Neural cell (in vitro differentiated cells): ENCODE results near the gene DNAL1. TPM values are rescaled to one million over a fixed set of nuclear protein-coding genes. Genes with fewer than 3 reads are reported as not detected.

Experiments
- H2AFZ ChIP-seq: fragments of 200-600, 300-800 bp; sonication (generic), shearing (Covaris generic); 2 replicates; pipeline ENCODE4 v1.6.0; 2014; ENCODE audit warnings: low read depth, mild to moderate bottlenecking, antibody characterized with exemption, low read length, moderate library complexity
- H3F3A ChIP-seq: fragments of 200-600 bp; shearing (Covaris generic); 2 replicates; pipeline ENCODE4 v1.6.1; 2016; ENCODE audit warnings: mild to moderate bottlenecking, moderate library complexity, mixed read lengths, antibody characterized with exemption, low read length; ENCODE audit not compliant: insufficient read depth, poor library complexity, severe bottlenecking
- H3K27ac ChIP-seq: fragments of 200-600, 300-800 bp; sonication (generic), shearing (Covaris generic); 2 replicates; pipeline ENCODE4 v1.5.1; 2014; ENCODE audit warnings: mild to moderate bottlenecking, low read length, moderate library complexity
- H3K27me3 ChIP-seq: fragments of 300-800, 200-600 bp; sonication (generic), shearing (Covaris generic); 2 replicates; pipeline ENCODE4 v1.6.0; 2014; ENCODE audit warnings: mild to moderate bottlenecking, low read depth, low read length, moderate library complexity; ENCODE audit not compliant: insufficient read depth
- H3K36me3 ChIP-seq: fragments of 300-800, 200-600 bp; sonication (generic), shearing (Covaris generic); 2 replicates; pipeline ENCODE4 v1.5.1; 2014; ENCODE audit warnings: mild to moderate bottlenecking, antibody characterized with exemption, low read length, moderate library complexity; ENCODE audit not compliant: insufficient read depth
- H3K4me2 ChIP-seq: fragments of 300-800, 200-600 bp; sonication (generic), shearing (Covaris generic); 2 replicates; pipeline ENCODE4 v1.6.0; 2014; ENCODE audit warnings: mild to moderate bottlenecking, low read length
- H3K4me3 ChIP-seq: fragments of 300-800, 200-600 bp; sonication (generic), shearing (Covaris generic); 2 replicates; pipeline ENCODE4 v1.5.1; 2014; ENCODE audit warnings: mild to moderate bottlenecking, low read length, moderate library complexity
- H3K79me2 ChIP-seq: fragments of 200-600 bp; shearing (Covaris generic); replicated peaks from 2 replicates; pipeline ENCODE4 v1.6.0; 2014; ENCODE audit warnings: mild to moderate bottlenecking, low read length, moderate library complexity; ENCODE audit not compliant: insufficient read depth
- H3K9ac ChIP-seq: fragments of 300-800, 200-600 bp; sonication (generic), shearing (Covaris generic); 2 replicates; pipeline ENCODE4 v1.6.1; 2016; ENCODE audit warnings: mild to moderate bottlenecking, low read length, mixed read lengths
- H3K9me2 ChIP-seq: fragments of 200-600 bp; shearing (Covaris generic); 2 replicates; pipeline ENCODE4 v1.6.1; 2016; ENCODE audit warnings: mild to moderate bottlenecking, low read length, mixed read lengths; ENCODE audit not compliant: insufficient read depth
- H3K9me3 ChIP-seq: fragments of 200-600, 300-800 bp; sonication (generic), shearing (Covaris generic); 2 replicates; pipeline ENCODE4 v1.6.1; 2016; ENCODE audit warnings: mild to moderate bottlenecking, mixed run types, low read length, moderate library complexity, mixed read lengths
- H4K20me1 ChIP-seq: fragments of 200-600 bp; shearing (Covaris generic); 2 replicates; pipeline ENCODE4 v1.6.1; 2016; ENCODE audit warnings: mild to moderate bottlenecking, mixed run types; ENCODE audit not compliant: insufficient read depth
- CTCF ChIP-seq: fragments of 450-650 bp; IDR thresholded peaks from 2 replicates; pipeline ENCODE4 v1.5.1; 2014; ENCODE audit warnings: antibody characterized with exemption, mild to moderate bottlenecking, moderate library complexity; ENCODE audit not compliant: poor library complexity, severe bottlenecking
- EP300 ChIP-seq: fragments of 450-650 bp; conservative IDR thresholded peaks from 2 replicates; pipeline ENCODE4 v1.6.1; 2014; ENCODE audit warnings: antibody characterized with exemption, mild to moderate bottlenecking, moderate library complexity; ENCODE audit not compliant: poor library complexity, severe bottlenecking
- EZH2 ChIP-seq: fragments of 200-600, 300-800 bp; shearing (Covaris generic), sonication (generic); IDR thresholded peaks from 2 replicates; pipeline ENCODE4 v1.6.1; 2014; ENCODE audit warnings: antibody characterized with exemption, low read length, borderline replicate concordance, mild to moderate bottlenecking; ENCODE audit not compliant: insufficient read depth, poor library complexity, severe bottlenecking
- MXI1 ChIP-seq: fragments of 450-650 bp; conservative IDR thresholded peaks from 2 replicates; pipeline ENCODE4 v1.6.1; 2014; ENCODE audit warnings: antibody characterized with exemption, mild to moderate bottlenecking; ENCODE audit not compliant: poor library complexity, severe bottlenecking
- POLR2AphosphoS5 ChIP-seq: IDR thresholded peaks from 2 replicates; pipeline ENCODE4 v1.6.1; 2012
- RAD21 ChIP-seq: fragments of 450-650 bp; conservative IDR thresholded peaks from 2 replicates; pipeline ENCODE4 v1.6.1; 2014; ENCODE audit warnings: antibody characterized with exemption, mild to moderate bottlenecking, moderate library complexity
- REST ChIP-seq: IDR thresholded peaks from 2 replicates; pipeline ENCODE4 v1.6.1; 2012; ENCODE audit warnings: borderline replicate concordance
- SMC3 ChIP-seq: fragments of 450-650 bp; conservative IDR thresholded peaks from 2 replicates; pipeline ENCODE4 v1.6.1; 2014; ENCODE audit warnings: antibody characterized with exemption, mild to moderate bottlenecking, moderate library complexity; ENCODE audit not compliant: poor library complexity
- TAF1 ChIP-seq: IDR thresholded peaks from 2 replicates; pipeline ENCODE4 v1.6.1; 2012; ENCODE audit warnings: low read depth
- polyA plus RNA-seq: library from polyadenylated mRNA; depleted of rRNA; stranded (reverse); fragments of >200 nt; gene quantifications from 2 replicates; pipeline ENCODE4 v1.2.3, GENCODE V29; 2014

The DNAL1 gene
- polyA plus RNA-seq, 1 donor from 2014 or later: 33.4 TPM

- H3K27ac ChIP-seq: no peak overlapping the region
- H3K36me3 ChIP-seq: peaks cover 9% of the 10 kb centered on the region
- no peaks in the 10 kb centered on the region for H3K9me2 ChIP-seq
- H2AFZ ChIP-seq: no peak overlapping the region
- no peaks in the 10 kb centered on the region for H3K27me3 ChIP-seq
- no peaks in the 10 kb centered on the region for H3F3A ChIP-seq
- no peak for TF ChIP-seq EZH2
- TF ChIP-seq REST: no peak
- no peak for TF ChIP-seq POLR2AphosphoS5
- no peak for TF ChIP-seq TAF1
- no peak for TF ChIP-seq CTCF
- TF ChIP-seq MXI1: no peak
- no peak for TF ChIP-seq EP300
- no peak for TF ChIP-seq SMC3
- TF ChIP-seq RAD21: no peak
- H4K20me1 ChIP-seq: no peaks in the 10 kb centered on the region
- H3K4me3 ChIP-seq: no peak overlapping the region
- H3K9ac ChIP-seq: no peak overlapping the region
- H3K79me2 ChIP-seq: no peaks in the 10 kb centered on the region
- no peaks in the 10 kb centered on the region for H3K9me3 ChIP-seq
- H3K4me2 ChIP-seq: no peak overlapping the region
Observed at GRCh38 chr14:73661872-73662271, 17.1 kb downstream of the DNAL1 start.

- H3K27me3 ChIP-seq: no peaks in the 10 kb centered on the region
- H3K27ac ChIP-seq: no peak overlapping the region
- no peaks in the 10 kb centered on the region for H3K9me3 ChIP-seq
- H2AFZ ChIP-seq: no peak overlapping the region
- no peak overlapping the region for H3K4me2 ChIP-seq
- H3K79me2 ChIP-seq: no peaks in the 10 kb centered on the region
- H3K9me2 ChIP-seq: no peaks in the 10 kb centered on the region
- H3K36me3 ChIP-seq: peaks cover 9% of the 10 kb centered on the region
- no peak overlapping the region for H3K9ac ChIP-seq
- H4K20me1 ChIP-seq: no peaks in the 10 kb centered on the region
- H3F3A ChIP-seq: no peaks in the 10 kb centered on the region
- no peak overlapping the region for H3K4me3 ChIP-seq
- TF ChIP-seq EP300 (no peak), MXI1 (no peak), REST (no peak), SMC3 (no peak), EZH2 (no peak), CTCF (no peak), TAF1 (no peak), RAD21 (no peak)
Observed at GRCh38 chr14:73662487-73662943, 17.7 kb downstream of the DNAL1 start.
